ENCODE measurements around the gene INF2.
"Not testable (repeated sequence)": the region's sequence is repeated elsewhere in the genome, so short reads cannot be mapped to it uniquely, and the experiment has no call there.

INF2 gene

DNA sequence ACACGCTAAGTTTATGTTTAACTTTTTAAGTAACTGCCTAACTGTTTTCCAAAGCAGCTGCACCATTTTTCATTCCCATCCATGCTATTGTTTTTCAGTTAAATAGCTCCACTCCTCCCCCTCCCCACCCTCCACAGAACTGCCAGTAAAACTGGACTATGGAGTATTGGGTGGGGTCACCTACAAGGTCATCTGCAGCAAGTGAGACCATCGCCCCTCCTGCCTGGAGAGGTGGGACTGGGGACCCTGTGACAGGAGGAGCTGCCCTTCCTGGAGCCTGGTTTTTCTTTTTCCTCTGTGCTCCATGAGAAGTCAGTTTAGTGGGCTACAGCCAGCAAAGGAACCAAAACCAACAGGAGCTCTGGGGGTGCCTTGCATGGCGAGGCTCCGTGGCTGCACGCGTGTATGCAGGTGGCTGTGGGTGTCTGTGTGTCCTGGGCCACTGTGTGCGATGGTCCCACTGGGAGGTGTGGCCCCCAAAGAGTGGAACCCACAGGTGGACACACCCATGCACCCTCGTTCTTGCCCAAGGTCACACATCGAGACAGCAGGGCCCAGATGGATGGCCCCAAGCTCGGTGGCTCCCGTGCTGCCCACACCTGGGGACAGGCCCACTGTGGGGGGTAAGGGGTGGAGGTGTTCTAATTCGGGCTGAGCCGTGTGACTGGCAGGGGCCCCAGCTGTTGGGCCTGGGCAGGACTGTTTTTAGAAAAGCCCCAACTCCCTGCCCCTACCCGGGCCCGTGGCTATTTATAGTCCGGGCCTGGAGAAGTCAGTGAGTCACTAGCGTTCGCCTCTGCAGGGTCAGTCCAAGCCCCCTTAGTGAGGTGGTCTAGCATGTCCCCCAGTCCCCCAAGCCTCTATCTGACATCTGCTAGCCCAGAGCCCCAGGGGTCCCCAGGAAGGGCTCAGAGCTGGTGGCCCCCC is 32.4 kb downstream of the INF2 start:
- no peak for DNase-seq (ENCODE audit: low read depth in 3 of 3)

DNA sequence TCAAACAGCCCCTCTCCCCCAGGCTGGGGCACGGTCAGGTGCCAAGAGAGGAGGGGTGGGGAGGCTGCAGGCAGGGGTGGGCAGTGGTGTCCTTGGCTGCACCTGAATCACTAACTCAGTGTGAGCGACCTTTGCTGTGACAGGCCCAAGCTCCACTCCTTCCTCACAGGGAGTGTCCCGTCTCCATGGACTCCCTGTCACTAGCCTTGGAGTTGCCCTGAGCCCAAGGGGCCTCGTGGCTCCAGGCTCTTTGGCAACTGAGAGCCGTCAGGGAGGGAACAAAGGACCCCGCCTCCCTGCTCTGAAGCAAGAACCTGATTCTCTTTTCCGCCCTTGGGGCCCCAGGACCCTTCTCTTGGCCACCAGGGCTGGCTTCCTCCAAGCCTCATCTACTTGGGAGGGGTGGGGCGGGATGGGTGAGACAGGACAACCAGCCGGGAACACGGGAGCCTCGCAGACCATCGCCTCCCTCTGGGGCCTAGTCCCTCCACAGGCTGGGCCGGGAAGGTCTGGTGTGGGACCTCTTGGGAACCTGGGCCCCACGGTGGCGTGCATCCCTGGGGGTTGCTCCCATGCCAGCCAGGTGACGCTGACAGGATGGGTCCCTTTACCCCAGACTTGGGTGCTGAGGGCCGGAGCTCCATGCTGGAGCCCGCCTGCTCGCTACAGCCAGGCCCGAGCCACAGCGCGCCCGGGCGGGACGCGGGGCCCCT is 33.7 kb downstream of the INF2 start:
- no peak for DNase-seq (ENCODE audit: low read depth in 3 of 3)

DNA sequence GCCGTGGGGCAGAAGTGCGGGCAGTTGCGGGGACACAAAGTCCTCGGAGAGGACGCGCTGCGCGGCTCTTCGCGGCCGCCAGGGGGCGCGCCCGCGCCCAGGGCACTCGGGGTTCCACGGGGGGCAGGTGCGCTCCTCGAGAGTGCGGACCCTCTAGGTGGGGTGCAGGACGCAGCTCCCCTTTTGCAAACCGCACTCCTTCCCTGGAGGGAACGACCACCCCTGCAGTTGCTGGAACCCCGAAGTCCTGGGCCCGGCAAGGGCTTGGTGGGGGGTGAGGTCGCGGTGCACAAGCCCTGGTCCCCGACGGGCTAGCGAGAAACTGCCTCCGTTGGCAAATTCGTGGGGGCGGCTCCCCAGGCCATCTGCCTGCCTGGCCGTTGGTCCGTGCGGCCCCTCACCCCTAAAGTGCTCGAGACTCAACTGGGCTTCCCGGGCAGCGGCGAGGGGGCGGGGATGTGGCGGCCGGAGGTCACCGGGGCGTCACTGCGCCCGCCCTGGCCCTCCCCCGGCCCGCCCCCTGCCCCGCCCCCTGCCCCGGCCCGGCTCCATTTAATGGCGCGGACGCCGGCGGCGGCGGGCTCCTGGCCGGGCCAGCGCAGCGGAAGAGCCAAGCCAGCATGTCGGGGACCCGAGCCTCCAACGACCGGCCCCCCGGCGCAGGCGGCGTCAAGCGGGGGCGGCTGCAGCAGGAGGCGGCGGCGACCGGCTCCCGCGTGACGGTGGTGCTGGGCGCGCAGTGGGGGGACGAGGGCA is 34.4 kb downstream of the INF2 start, which contains the start of gene ADSS1:
ADSS1 (plus strand) TSS at position 579 of the 756 bp plus-strand sequence; CDS start at position 621, 42 bp downstream.
- DNase-seq (ENCODE audit: low read depth in 3 of 3), result peak; percentile 22 to 47 (median 28)

DNA sequence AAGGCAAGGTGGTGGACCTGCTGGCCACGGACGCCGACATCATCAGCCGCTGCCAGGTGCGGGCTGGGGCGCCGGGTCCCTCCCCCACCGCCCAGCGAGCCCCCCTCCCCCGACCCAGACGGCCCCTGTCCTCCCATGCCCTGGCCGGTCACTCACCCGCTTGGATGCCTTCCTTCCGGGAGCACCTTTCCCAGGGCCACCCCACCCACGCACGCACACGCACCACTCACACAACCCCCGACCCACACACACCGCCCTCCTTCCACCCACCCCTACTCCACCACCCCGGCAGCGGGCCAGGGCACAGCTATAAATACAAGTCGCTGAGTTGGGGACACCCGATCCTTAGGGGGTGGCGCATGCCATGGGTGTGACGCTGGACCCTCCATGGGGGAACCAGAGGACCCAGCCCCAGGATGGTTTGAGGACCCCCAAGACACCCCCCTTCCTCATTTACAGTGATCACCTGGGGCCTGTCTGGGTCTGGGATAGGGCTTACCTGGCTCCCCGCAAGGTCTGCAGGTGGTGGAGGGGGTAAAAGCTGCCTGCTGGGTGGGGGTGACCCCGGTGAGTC is 35.1 kb downstream of the INF2 start:
- DNase-seq (ENCODE audit: low read depth in 3 of 3), result peak in 1 of 3 experiments; percentile 17

DNA sequence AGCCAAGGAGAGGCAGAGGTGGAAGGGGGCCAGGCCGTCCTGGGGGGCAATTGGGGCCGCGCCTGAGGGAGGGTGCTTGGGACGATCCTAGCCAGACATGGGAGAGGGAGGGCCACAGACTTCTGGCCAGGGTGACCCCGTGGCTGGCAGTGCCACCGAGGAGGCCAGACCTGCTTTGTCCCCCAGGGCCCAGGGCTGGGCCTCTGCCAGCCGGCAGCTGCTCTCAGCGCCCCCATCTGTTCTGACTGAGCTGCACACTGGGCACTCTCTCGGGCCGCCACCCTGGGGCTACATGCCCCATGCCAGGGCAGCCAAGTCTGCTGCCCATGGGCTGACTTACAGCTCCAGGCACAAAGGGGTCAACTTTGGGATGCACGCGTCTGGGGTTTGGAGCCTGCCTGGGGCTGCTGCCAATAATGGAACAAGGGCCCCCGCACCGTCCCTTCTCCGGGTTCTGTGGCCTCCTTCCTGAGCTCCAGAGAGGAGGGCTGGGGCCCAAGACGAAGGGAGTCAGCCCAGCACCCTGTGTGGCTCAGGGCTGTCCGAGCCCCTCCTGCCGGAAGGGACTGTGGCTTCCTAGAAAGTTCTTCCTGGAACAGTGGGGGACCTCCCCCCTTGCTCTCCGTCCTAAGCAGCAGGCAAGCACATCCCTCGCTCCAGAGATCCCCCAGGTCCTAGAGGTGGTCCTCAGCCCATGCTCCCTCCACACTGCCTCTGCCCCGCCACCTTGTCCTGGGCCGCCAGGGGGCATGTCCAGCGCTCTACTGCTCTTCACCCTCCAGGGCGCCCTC is 35.8 kb downstream of the INF2 start:
- no peak for DNase-seq (ENCODE audit: low read depth in 3 of 3)

DNA sequence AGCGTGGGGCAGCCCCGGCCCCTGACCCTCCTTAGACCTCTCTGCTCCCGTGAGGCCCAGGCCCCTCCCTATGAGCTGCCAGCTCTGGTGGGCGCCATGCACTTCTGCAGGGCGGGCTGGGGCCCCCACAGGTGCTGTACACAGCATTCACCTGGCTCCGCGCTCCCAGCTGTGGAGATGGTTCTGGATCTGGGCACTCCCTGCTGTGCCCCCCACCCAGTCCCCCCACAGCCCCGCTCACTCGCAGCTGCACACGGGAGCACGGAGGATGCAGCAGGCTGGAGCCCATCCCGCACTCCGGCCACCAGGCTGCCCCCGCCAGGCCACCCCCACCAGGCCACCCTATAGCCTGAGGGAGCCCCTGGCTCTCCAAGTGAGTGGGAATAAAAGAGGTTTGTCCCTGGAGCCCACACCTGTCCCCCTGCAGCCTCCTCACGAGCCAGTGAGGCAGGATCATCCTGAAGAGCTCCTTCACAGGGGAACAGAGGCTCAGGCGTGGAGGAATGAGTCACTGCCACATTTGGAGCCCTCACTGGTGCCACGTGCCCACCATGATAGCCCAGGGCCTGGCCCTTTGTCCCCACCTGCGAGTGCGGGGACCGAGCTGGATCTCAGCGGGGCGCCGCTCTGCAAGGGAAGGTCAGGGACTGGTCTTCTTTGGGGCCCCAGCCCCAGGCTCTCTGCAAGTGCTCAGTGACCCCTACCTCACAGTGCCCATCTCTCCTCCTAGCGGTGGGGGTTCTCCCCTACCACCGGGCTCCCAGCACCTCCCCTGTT is 36.5 kb downstream of the INF2 start:
- DNase-seq (ENCODE audit: low read depth in 3 of 3), result no peak

DNA sequence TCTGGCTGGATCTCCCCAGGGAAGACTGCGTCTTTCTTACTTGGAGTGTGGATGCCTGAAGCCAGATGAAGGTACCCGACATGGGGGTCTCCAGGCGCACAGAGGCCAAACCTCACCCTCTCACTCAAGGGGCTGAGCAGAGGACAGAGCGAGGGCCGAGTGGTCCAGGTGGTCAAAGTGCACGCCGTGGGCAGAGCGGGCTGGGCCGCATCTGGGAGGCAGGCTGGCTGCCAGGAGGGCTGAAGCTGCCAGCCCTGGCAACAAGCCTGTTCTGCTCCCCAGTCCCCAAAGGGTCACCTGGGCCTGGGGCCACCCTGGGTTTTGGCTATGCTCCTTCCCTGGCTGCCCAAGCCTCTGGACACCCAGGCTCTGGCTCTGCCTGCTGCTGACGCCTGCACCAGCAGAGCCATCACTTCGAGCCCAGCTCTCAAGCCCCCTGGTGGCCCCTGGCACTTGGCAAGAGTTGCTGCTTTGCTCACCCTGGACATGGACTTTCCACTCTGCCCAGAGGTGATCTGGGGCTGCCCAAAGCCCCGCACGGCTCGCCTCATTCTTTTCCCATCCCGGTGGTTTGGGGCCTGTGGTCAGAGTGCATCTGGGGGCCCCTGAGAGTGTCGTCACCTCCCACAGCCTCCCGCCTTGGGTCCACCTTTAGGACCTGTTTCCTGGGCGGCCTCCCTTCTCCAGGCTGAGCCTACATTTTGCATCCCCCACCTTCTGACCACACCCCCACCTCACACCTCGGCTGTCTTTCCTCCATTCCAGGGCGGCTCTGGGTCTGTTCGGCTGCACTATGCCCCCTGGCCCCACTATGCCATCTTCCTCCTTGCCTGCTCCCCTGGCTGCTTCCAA is 37.4 kb downstream of the INF2 start:
- DNase-seq (ENCODE audit: low read depth in 3 of 3), result no peak

DNA sequence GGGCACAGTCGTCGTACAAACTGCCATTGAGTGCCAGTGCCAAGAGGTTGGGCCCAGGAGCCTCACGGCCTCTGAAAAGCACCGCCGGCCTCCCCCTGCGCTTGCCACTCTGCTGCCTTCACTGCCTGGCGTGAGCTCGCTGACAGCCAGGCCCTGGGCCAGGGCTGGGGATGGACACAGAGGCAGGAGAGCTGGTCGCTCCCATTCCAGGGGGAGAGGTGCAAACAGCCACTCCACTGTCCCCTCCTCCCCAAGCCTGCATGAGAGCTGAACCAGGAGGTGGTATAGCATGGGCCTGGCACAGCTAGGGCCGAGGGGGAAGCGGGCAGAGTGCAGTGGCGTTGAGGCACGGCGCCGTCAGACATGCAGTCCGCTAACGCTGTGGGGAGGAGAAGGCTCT is 39.2 kb downstream of the INF2 start:
- no peak for DNase-seq (ENCODE audit: low read depth in 3 of 3)

DNA sequence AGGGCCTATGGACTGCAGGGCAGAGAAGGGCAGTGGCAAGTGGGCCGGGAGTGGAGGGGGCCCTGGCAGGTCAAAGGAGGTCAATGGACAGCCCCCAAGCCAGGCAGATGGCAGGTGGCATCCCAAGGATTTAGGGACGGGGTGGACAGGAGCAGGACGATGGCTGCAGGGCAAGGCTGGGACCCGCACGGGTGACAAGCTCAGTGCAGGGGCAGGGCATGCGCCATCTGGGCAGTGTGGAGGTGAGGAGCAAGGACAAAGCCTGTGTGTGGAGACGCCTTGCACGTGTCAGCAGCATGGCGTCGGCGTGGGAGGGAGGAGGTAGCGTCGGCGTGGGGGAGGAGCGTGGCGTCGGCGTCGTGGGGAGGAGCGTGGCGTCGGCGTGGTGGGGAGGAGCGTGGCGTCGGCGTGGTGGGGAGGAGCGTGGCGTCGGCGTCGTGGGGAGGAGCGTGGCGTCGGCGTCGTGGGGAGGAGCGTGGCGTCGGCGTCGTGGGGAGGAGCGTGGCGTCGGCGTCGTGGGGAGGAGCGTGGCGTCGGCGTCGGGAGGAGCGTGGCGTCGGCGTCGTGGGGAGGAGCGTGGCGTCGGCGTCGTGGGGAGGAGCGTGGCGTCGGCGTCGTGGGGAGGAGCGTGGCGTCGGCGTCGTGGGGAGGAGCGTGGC is 39.9 kb downstream of the INF2 start:
- not testable (repeated sequence) for DNase-seq (ENCODE audit: low read depth in 3 of 3)

DNA sequence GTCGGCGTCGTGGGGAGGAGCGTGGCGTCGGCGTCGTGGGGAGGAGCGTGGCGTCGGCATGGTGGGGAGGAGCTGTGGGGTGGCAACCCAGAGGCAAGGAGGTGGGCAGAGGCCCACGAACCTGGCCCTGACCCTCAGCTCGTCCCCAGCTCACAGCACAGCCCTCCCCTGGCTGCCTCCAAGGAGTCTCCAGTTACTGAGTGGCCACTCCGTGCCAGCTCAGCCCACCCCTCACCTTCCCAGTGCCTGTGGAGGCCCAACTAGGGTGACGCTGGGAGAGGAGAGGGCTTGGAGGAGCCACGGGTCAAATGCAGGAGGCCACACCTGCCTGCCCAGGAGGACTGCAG is 40.4 kb downstream of the INF2 start:
- no peak for DNase-seq (ENCODE audit: low read depth in 3 of 3)

DNA sequence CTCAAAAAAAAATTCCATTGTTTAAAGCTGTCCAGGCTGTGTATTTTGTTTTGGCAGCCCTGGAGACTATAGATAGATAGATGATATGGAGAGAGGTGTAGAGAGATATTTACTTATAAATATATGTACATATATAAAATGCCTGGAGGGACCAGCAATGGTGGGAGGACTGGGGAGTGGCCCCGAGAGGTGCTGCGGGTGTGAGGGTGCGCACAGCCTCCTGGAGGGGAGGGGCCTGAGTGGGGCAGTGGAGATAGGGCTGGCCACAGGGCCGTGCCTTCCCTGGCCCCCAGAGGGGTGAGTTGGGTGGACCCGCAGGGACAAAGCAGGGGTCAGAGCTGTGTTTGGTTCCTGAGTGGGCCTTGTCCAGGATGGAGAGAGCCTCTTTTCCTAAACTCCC is 41.1 kb downstream of the INF2 start:
- no peak for DNase-seq (ENCODE audit: low read depth in 3 of 3)

DNA sequence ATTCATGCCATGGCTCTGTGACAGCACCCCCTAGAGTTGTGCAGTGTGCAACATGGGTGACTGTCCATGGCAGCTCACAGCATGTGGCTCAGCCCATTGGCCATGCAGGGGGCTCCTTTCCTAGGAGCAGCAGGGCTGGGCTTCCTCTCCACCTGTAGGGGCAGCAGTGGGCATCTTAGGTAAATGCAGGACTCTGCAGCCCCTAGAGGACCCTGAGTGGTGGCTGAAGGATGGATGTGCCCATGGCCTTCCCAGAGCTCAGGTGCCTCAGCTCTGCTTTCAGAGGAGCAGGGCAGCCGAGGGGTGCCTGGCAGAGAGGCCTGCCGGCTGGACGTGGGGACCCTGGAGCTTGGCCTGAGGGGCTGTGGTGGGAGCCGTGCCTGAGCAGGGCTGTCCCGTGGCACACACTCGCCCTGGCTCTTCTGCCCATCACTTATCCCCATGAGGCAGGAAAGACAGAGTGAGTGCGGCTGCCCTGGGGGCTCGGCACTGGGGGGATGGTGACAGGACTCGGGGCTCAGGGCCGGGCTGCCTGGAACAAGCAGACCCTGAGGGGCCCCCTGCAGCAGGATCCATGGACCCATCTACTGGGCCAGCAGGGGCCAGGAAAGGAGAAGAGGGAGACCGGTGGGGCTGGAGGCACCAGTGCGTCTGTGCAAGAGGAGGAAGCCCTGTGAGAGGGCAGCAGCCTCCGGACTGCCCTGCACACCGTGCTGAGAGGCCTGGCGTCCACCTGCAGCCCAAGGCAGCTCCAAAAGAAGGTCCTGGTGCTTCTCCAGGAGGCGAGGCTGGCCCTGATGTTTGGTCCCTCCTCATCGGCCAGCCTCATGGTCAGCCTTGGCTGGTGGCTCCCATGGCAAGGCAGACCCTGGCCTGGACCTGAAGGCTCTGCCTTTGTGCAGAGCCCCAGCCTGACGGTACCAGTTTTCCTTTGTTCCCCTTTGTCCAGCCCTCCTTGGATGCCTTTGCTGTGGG is 42.2 kb downstream of the INF2 start:
- no peak for DNase-seq (ENCODE audit: low read depth in 3 of 3)

DNA sequence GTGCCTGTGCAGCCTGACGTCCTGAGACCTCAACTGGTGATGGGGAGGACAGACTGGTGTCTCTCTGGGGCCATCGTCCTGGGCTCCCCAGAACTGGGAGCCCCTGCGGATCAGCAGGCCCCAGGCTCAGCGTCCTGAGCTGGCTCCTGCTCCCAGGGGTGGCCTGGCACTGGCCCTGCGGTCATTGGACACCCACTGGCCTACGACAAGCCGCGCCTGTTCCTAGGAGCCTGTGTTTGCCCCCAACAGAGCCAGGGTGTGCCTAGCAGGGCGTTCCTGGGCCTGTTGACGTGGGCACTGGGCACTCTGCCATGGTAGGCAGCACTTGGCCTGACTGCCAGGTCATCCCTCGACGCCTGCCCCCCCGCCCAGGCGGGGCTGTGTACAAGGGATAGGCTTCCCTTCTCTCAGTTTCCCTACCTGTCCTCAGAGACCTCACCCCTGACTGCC is 43.0 kb downstream of the INF2 start:
- no peak for DNase-seq (ENCODE audit: low read depth in 3 of 3)

DNA sequence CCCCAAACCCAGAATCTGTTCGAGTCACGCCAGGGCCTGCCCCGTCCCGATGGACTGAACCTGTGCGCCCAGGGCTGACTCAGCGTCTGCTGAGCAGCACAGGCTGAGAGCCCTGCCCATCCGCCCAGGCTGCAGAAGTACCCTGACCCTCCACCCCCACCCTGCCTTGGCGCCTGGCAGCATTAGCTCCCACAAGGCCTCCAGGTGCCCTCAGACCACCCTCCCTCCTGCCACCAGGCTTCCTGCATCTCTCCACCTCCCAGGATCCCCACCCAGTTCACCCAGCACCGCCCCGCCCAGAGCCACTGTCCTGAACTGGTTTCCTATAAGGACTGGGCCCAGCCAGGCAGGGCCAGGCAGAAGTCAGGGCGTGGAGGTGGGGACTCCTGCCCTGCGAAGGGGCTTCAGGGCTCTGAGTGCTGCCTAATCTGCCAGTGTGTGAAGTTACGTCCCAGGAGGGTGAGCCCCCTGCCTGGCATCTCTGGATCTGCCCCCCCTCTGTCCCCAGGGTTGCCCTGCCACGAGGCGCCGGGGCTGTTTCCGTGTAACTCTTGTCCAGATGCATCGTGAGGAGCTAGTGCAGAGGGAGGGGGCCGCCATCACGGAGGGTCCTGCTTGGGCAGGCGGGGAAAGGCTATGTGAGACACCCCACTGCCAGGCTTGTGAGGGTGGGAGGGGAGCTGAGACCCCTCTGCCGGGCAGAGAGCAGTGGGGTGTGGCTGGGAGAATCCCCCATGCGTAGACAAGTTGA is 43.7 kb downstream of the INF2 start:
- DNase-seq (ENCODE audit: low read depth in 3 of 3), result no peak

DNA sequence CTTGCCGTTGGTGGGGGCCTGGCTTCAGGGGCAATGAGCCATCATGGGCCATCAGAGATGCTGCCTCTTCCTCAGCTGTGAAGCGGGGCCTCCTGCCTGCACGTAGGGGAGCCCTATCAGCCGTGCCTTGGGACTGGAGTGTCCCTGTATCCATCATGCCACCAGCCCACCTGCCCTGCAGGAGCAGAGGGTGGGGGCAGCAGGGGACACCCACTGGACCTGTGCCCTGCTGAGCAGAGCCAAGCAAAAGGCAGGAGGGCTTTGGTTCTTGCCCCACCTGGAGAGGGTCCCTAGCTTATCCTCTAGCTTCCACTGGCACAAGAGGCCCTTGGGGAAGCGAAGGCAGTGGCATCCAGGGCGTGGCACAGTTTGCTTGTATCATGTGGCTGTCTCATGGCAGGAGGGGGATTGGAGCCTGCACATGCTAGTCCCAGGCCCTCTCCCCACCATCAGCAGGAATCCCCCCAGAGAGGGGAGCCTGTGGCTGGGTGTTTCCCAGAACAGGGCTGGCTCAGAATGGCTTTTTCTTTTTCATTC is 44.7 kb downstream of the INF2 start:
- DNase-seq (ENCODE audit: low read depth in 3 of 3), result no peak

DNA sequence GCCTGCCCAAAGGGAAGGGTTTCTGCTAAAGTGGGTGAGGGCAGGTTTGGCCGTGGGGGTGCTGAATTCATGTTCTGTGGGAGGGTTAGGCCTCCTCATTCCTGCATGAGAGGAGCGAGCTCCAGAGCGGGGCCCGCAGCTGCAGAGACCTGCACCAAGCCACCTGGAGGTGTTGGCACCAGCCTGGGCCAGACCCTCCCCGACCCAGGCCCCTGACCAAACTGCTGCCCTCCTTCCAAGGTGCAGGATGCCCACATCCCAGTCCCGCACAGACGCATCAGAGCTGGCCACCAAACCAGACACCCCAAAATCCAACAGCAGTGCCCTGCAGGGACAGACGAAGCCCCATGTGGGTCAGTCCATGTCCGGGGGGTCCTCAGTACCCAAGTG is 45.2 kb downstream of the INF2 start:
- no peak for DNase-seq (ENCODE audit: low read depth in 3 of 3)
